GM21619 (cell line): Measurements from ENCODE around the gene CYP4F22.
"Not testable (repeated sequence)": the region's sequence is repeated elsewhere in the genome, so short reads cannot be mapped to it uniquely, and the experiment has no call there.

Source experiments
- ATAC-seq: cut with Tn5 transposase; IDR thresholded peaks from one replicate; pipeline ENCODE4 v1.9.1; 2021; ENCODE audit not compliant: unreplicated experiment

The CYP4F22 gene

GRCh38 chr19:15488489-15489226 lies 19.7 kb upstream of the CYP4F22 start:
- ATAC-seq = no peak

- ATAC-seq = no peak
These were observed 13.2 kb upstream of the CYP4F22 start for GRCh38 chr19:15495151-15495550.

- no peak for ATAC-seq
These were observed 10.0 kb upstream of the CYP4F22 start for GRCh38 chr19:15498156-15498858.

- no peak for ATAC-seq
These were observed 9.4 kb upstream of the CYP4F22 start for GRCh38 chr19:15498910-15499309.

GRCh38 chr19:15501596-15501995 lies 6.7 kb upstream of the CYP4F22 start:
- no peak for ATAC-seq

GRCh38 chr19:15502264-15502663 lies 6.1 kb upstream of the CYP4F22 start:
- no peak for ATAC-seq

GRCh38 chr19:15506074-15506571 lies 2.2 kb upstream of the CYP4F22 start:
- ATAC-seq = no peak

- no peak for ATAC-seq
These were observed 974 bp upstream of the CYP4F22 start for GRCh38 chr19:15507068-15508034.

- ATAC-seq = no peak
These were observed 3.5 kb downstream of the CYP4F22 start for GRCh38 chr19:15511671-15512424.

GRCh38 chr19:15515227-15515625 lies 6.9 kb downstream of the CYP4F22 start:
- ATAC-seq = not testable (repeated sequence)

- ATAC-seq = no peak
These were observed 8.0 kb downstream of the CYP4F22 start for GRCh38 chr19:15516363-15516762.

- no peak for ATAC-seq
These were observed 9.5 kb downstream of the CYP4F22 start for GRCh38 chr19:15517778-15518177.

- no peak for ATAC-seq
These were observed 11.2 kb downstream of the CYP4F22 start for GRCh38 chr19:15519433-15519976.

GRCh38 chr19:15524781-15525180 lies 16.5 kb downstream of the CYP4F22 start:
- no peak for ATAC-seq

- ATAC-seq = no peak
These were observed 17.0 kb downstream of the CYP4F22 start for GRCh38 chr19:15525291-15525690.

- no peak for ATAC-seq
These were observed 18.1 kb downstream of the CYP4F22 start for GRCh38 chr19:15526408-15526807.

- ATAC-seq = no peak
These were observed 19.4 kb downstream of the CYP4F22 start for GRCh38 chr19:15527705-15528104.

GRCh38 chr19:15529774-15530372 lies 21.5 kb downstream of the CYP4F22 start:
- ATAC-seq = no peak

GRCh38 chr19:15532779-15533521 lies 24.6 kb downstream of the CYP4F22 start:
- ATAC-seq = no peak
